Neural cell (in vitro differentiated cells): ENCODE results near the gene ZC3H7B. TPM values are rescaled to one million over a fixed set of nuclear protein-coding genes. Genes with fewer than 3 reads are reported as not detected.
"Not testable (repeated sequence)": the region's sequence is repeated elsewhere in the genome, so short reads cannot be mapped to it uniquely, and the experiment has no call there.

Experiments used
- H2AFZ ChIP-seq: fragments of 200-600, 300-800 bp; sonication (generic), shearing (Covaris generic); 2 replicates; pipeline ENCODE4 v1.6.0; 2014; ENCODE audit warnings: low read depth, mild to moderate bottlenecking, antibody characterized with exemption, low read length, moderate library complexity
- H3F3A ChIP-seq: fragments of 200-600 bp; shearing (Covaris generic); 2 replicates; pipeline ENCODE4 v1.6.1; 2016; ENCODE audit warnings: mild to moderate bottlenecking, moderate library complexity, mixed read lengths, antibody characterized with exemption, low read length; ENCODE audit not compliant: insufficient read depth, poor library complexity, severe bottlenecking
- H3K27ac ChIP-seq: fragments of 200-600, 300-800 bp; sonication (generic), shearing (Covaris generic); 2 replicates; pipeline ENCODE4 v1.5.1; 2014; ENCODE audit warnings: mild to moderate bottlenecking, low read length, moderate library complexity
- H3K27me3 ChIP-seq: fragments of 300-800, 200-600 bp; sonication (generic), shearing (Covaris generic); 2 replicates; pipeline ENCODE4 v1.6.0; 2014; ENCODE audit warnings: mild to moderate bottlenecking, low read depth, low read length, moderate library complexity; ENCODE audit not compliant: insufficient read depth
- H3K36me3 ChIP-seq: fragments of 300-800, 200-600 bp; sonication (generic), shearing (Covaris generic); 2 replicates; pipeline ENCODE4 v1.5.1; 2014; ENCODE audit warnings: mild to moderate bottlenecking, antibody characterized with exemption, low read length, moderate library complexity; ENCODE audit not compliant: insufficient read depth
- H3K4me2 ChIP-seq: fragments of 300-800, 200-600 bp; sonication (generic), shearing (Covaris generic); 2 replicates; pipeline ENCODE4 v1.6.0; 2014; ENCODE audit warnings: mild to moderate bottlenecking, low read length
- H3K4me3 ChIP-seq: fragments of 300-800, 200-600 bp; sonication (generic), shearing (Covaris generic); 2 replicates; pipeline ENCODE4 v1.5.1; 2014; ENCODE audit warnings: mild to moderate bottlenecking, low read length, moderate library complexity
- H3K79me2 ChIP-seq: fragments of 200-600 bp; shearing (Covaris generic); replicated peaks from 2 replicates; pipeline ENCODE4 v1.6.0; 2014; ENCODE audit warnings: mild to moderate bottlenecking, low read length, moderate library complexity; ENCODE audit not compliant: insufficient read depth
- H3K9ac ChIP-seq: fragments of 300-800, 200-600 bp; sonication (generic), shearing (Covaris generic); 2 replicates; pipeline ENCODE4 v1.6.1; 2016; ENCODE audit warnings: mild to moderate bottlenecking, low read length, mixed read lengths
- H3K9me2 ChIP-seq: fragments of 200-600 bp; shearing (Covaris generic); 2 replicates; pipeline ENCODE4 v1.6.1; 2016; ENCODE audit warnings: mild to moderate bottlenecking, low read length, mixed read lengths; ENCODE audit not compliant: insufficient read depth
- H3K9me3 ChIP-seq: fragments of 200-600, 300-800 bp; sonication (generic), shearing (Covaris generic); 2 replicates; pipeline ENCODE4 v1.6.1; 2016; ENCODE audit warnings: mild to moderate bottlenecking, mixed run types, low read length, moderate library complexity, mixed read lengths
- H4K20me1 ChIP-seq: fragments of 200-600 bp; shearing (Covaris generic); 2 replicates; pipeline ENCODE4 v1.6.1; 2016; ENCODE audit warnings: mild to moderate bottlenecking, mixed run types; ENCODE audit not compliant: insufficient read depth
- EP300 ChIP-seq: fragments of 450-650 bp; conservative IDR thresholded peaks from 2 replicates; pipeline ENCODE4 v1.6.1; 2014; ENCODE audit warnings: antibody characterized with exemption, mild to moderate bottlenecking, moderate library complexity; ENCODE audit not compliant: poor library complexity, severe bottlenecking
- EZH2 ChIP-seq: fragments of 200-600, 300-800 bp; shearing (Covaris generic), sonication (generic); IDR thresholded peaks from 2 replicates; pipeline ENCODE4 v1.6.1; 2014; ENCODE audit warnings: antibody characterized with exemption, low read length, borderline replicate concordance, mild to moderate bottlenecking; ENCODE audit not compliant: insufficient read depth, poor library complexity, severe bottlenecking
- MXI1 ChIP-seq: fragments of 450-650 bp; conservative IDR thresholded peaks from 2 replicates; pipeline ENCODE4 v1.6.1; 2014; ENCODE audit warnings: antibody characterized with exemption, mild to moderate bottlenecking; ENCODE audit not compliant: poor library complexity, severe bottlenecking
- POLR2AphosphoS5 ChIP-seq: IDR thresholded peaks from 2 replicates; pipeline ENCODE4 v1.6.1; 2012
- RAD21 ChIP-seq: fragments of 450-650 bp; conservative IDR thresholded peaks from 2 replicates; pipeline ENCODE4 v1.6.1; 2014; ENCODE audit warnings: antibody characterized with exemption, mild to moderate bottlenecking, moderate library complexity
- SMC3 ChIP-seq: fragments of 450-650 bp; conservative IDR thresholded peaks from 2 replicates; pipeline ENCODE4 v1.6.1; 2014; ENCODE audit warnings: antibody characterized with exemption, mild to moderate bottlenecking, moderate library complexity; ENCODE audit not compliant: poor library complexity
- TAF1 ChIP-seq: IDR thresholded peaks from 2 replicates; pipeline ENCODE4 v1.6.1; 2012; ENCODE audit warnings: low read depth
- polyA plus RNA-seq: library from polyadenylated mRNA; depleted of rRNA; stranded (reverse); fragments of >200 nt; gene quantifications from 2 replicates; pipeline ENCODE4 v1.2.3, GENCODE V29; 2014
- TF ChIP-seq, protein P1 (sequence below): fragments of 450-650 bp; IDR thresholded peaks from 2 replicates; pipeline ENCODE4 v1.5.1; 2014; ENCODE audit warnings: antibody characterized with exemption, mild to moderate bottlenecking, moderate library complexity; ENCODE audit not compliant: poor library complexity, severe bottlenecking
- TF ChIP-seq, protein P2 (sequence below): IDR thresholded peaks from 2 replicates; pipeline ENCODE4 v1.6.1; 2012; ENCODE audit warnings: borderline replicate concordance

Gene ZC3H7B
- polyA plus RNA-seq, 1 donor from 2014 or later: 34.6 TPM

DNA sequence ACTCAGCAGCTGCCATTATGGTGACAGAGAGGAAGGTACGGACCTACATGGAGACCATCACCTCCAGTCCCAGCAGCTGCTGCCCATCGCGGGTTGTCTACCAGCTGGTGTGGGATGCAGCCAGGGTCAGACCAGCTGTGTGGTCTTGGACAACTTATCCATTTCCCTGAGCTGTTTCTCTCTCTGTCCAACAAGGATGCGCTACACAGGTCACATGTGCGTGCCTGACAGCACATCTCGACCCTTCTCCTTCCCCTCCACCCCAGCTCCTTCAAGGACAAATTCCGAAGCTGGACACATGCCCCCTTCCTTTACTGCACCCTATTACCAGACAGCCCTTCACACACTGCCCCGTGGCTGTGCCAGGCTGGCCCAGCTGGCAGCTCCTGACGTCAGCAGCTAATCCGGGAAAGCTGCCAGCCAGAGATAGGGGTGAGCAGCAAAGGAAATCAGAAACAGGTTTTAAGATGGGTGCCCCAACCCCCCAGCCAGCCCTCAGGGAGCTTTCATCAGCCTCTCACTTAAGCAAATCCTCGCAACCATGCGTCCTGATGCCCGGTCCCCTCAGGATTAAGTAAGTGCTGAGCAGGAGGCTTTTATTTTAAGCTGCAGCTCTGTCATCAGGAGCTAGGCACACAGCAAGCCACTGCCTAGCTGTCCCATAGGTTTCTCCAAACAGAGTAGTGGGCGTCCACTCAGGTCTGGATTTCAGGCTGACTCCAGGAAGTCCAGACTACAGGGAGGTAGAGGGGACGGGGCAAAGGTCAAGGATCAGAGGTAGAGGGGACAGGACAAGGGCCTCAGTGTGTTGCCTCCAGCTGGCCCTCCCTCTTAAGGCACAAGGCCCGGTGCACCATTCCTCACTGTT, 100.7 kb downstream of the ZC3H7B start:
- no peak for TF ChIP-seq TAF1
- no peak for TF ChIP-seq SMC3
- TF ChIP-seq EZH2: no peak
- no peak for TF ChIP-seq POLR2AphosphoS5
- no peak for TF ChIP-seq RAD21
- TF ChIP-seq, protein P1, sequence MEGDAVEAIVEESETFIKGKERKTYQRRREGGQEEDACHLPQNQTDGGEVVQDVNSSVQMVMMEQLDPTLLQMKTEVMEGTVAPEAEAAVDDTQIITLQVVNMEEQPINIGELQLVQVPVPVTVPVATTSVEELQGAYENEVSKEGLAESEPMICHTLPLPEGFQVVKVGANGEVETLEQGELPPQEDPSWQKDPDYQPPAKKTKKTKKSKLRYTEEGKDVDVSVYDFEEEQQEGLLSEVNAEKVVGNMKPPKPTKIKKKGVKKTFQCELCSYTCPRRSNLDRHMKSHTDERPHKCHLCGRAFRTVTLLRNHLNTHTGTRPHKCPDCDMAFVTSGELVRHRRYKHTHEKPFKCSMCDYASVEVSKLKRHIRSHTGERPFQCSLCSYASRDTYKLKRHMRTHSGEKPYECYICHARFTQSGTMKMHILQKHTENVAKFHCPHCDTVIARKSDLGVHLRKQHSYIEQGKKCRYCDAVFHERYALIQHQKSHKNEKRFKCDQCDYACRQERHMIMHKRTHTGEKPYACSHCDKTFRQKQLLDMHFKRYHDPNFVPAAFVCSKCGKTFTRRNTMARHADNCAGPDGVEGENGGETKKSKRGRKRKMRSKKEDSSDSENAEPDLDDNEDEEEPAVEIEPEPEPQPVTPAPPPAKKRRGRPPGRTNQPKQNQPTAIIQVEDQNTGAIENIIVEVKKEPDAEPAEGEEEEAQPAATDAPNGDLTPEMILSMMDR: no peak
- TF ChIP-seq, protein P2, sequence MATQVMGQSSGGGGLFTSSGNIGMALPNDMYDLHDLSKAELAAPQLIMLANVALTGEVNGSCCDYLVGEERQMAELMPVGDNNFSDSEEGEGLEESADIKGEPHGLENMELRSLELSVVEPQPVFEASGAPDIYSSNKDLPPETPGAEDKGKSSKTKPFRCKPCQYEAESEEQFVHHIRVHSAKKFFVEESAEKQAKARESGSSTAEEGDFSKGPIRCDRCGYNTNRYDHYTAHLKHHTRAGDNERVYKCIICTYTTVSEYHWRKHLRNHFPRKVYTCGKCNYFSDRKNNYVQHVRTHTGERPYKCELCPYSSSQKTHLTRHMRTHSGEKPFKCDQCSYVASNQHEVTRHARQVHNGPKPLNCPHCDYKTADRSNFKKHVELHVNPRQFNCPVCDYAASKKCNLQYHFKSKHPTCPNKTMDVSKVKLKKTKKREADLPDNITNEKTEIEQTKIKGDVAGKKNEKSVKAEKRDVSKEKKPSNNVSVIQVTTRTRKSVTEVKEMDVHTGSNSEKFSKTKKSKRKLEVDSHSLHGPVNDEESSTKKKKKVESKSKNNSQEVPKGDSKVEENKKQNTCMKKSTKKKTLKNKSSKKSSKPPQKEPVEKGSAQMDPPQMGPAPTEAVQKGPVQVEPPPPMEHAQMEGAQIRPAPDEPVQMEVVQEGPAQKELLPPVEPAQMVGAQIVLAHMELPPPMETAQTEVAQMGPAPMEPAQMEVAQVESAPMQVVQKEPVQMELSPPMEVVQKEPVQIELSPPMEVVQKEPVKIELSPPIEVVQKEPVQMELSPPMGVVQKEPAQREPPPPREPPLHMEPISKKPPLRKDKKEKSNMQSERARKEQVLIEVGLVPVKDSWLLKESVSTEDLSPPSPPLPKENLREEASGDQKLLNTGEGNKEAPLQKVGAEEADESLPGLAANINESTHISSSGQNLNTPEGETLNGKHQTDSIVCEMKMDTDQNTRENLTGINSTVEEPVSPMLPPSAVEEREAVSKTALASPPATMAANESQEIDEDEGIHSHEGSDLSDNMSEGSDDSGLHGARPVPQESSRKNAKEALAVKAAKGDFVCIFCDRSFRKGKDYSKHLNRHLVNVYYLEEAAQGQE: no peak
- no peak for TF ChIP-seq EP300
- TF ChIP-seq MXI1: no peak
- Histone ChIP-seq H3K9me3 (no peaks in the 10 kb centered on the region), H3K79me2 (no peaks in the 10 kb centered on the region), H3K36me3 (no peaks in the 10 kb centered on the region), H4K20me1 (no peaks in the 10 kb centered on the region), H3K9ac (no peak overlapping the region), H3K4me2 (no peak overlapping the region), H3K27me3 (no peaks in the 10 kb centered on the region), H2AFZ (no peak overlapping the region), H3K4me3 (no peak overlapping the region), H3K9me2 (no peaks in the 10 kb centered on the region), H3F3A (no peaks in the 10 kb centered on the region), H3K27ac (no peak overlapping the region)

DNA sequence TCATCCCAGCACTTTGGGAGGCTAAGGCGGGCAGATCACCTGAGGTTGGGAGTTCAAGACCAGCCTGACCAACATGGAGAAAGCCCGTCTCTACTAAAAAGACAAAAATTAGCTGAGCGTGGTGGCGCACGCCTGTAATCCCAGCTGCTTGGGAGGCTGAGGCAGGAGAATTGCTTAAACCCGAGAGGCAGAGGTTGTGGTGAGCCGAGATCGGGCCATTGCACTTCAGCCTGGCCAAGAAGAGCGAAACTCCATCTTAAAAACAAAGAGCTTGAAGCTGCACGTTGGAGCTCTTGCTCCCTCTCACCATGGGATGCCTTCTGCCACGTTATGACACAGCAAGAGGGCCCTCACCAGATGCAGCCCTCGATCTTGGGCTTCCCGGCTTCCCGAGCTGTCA, 101.5 kb downstream of the ZC3H7B start:
- not testable (repeated sequence) for H3K27me3 ChIP-seq, H2AFZ ChIP-seq, H3F3A ChIP-seq, H3K4me3 ChIP-seq, H3K79me2 ChIP-seq, H3K9ac ChIP-seq, H3K36me3 ChIP-seq, H3K27ac ChIP-seq, H3K9me2 ChIP-seq, H3K9me3 ChIP-seq, H3K4me2 ChIP-seq, H4K20me1 ChIP-seq
